Spleen (tissue), 11 donors: ENCODE measurements around the gene ART4. TPM values are rescaled to one million over a fixed set of nuclear protein-coding genes. Genes with fewer than 3 reads are reported as not detected.

Experiments used
- DNase-seq: peaks from one replicate; pipeline ENCODE4 v3.0.0-alpha.2; 2020
- H3K27ac ChIP-seq, 8 donors: fragments of 200-600 bp; sonication (generic) in 7 of 8; 1 replicate in 4 of 8; 2 replicates in 4 of 8; pipeline versions ENCODE4 v1.5.0 to v1.8.0; 2016 to 2021; ENCODE audit warnings: inconsistent platforms in 4 of 8, mild to moderate bottlenecking in 4 of 8, moderate library complexity in 1 of 8
- H3K27me3 ChIP-seq, 7 donors: fragments of 200-600 bp; sonication (generic) in 6 of 7; replicated peaks in 1 of 7; 1 replicate in 4 of 7; 2 replicates in 3 of 7; pipeline versions ENCODE4 v1.5.0 to v1.8.0; 2016 to 2021; ENCODE audit warnings: inconsistent platforms in 3 of 7, mild to moderate bottlenecking in 1 of 7
- H3K36me3 ChIP-seq, 6 donors: fragments of 200-600 bp; sonication (generic) in 5 of 6; 1 replicate in 4 of 6; 2 replicates in 2 of 6; pipeline versions ENCODE4 v1.5.0 to v1.8.0; 2016 to 2021; ENCODE audit warnings: inconsistent platforms in 2 of 6
- H3K4me1 ChIP-seq, 6 donors: fragments of 200-600 bp; sonication (generic) in 5 of 6; 1 replicate in 3 of 6; 2 replicates in 3 of 6; pipeline versions ENCODE4 v1.5.0 to v1.8.0; 2016 to 2021; ENCODE audit warnings: inconsistent platforms in 3 of 6
- H3K4me3 ChIP-seq, 8 donors: fragments of 200-600 bp; sonication (generic) in 7 of 8; 1 replicate in 4 of 8; 2 replicates in 4 of 8; pipeline versions ENCODE4 v1.5.0 to v1.8.0; 2016 to 2021; ENCODE audit warnings: inconsistent platforms in 4 of 8, mild to moderate bottlenecking in 4 of 8, moderate library complexity in 2 of 8
- H3K9me3 ChIP-seq, 8 donors: fragments of 200-600 bp; sonication (generic) in 7 of 8; 1 replicate in 4 of 8; 2 replicates in 4 of 8; pipeline versions ENCODE4 v1.5.0 to v1.8.0; 2016 to 2021; ENCODE audit warnings: inconsistent platforms in 4 of 8
- CTCF ChIP-seq, 11 experiments: fragments of 200-600 bp in 7 of 11; fragments of 450-650 bp in 4 of 11; sonication (generic) in 4 of 11; IDR thresholded peaks in 8 of 11; conservative IDR thresholded peaks in 3 of 11; 1 replicate in 7 of 11; 2 replicates in 4 of 11; pipeline versions ENCODE4 v1.4.0 to v1.8.0; 2016 to 2021; ENCODE audit warnings: antibody characterized with exemption in 11 of 11, inconsistent platforms in 4 of 11, mild to moderate bottlenecking in 1 of 11
- POLR2A ChIP-seq, 3 donors: fragments of 450-650 bp; IDR thresholded peaks; one replicate each; pipeline ENCODE4 v1.5.1; 2017; ENCODE audit warnings: antibody characterized with exemption in 3 of 3, mild to moderate bottlenecking in 1 of 3
- POLR2AphosphoS5 ChIP-seq, 3 donors: sonication (generic); formaldehyde crosslinking; IDR thresholded peaks; one replicate each; pipeline ENCODE4 v1.5.1; 2017; ENCODE audit warnings: antibody characterized with exemption in 3 of 3
- WGBS, 5 donors: extraction: QIAGEN DNeasy Blood & Tissue Kit in 3 of 5; methylation state at CpG; one replicate each; pipeline versions ENCODE4 v1.1.5 to v1.1.7; 2013 to 2018; 5-methylcytosine and 5-hydroxymethylcytosine counted together
- intact Hi-C: fragments of 100-400 bp; cut with DNase I; formaldehyde crosslinking; loops from one replicate; pipeline ENCODE4 v1.15.0; 2023; ENCODE audit warnings: low total_unique reads
- polyA plus RNA-seq, 3 donors: library from polyadenylated mRNA; stranded (reverse); fragments of 200-250 nt; gene quantifications; one replicate each; pipeline ENCODE4 v1.2.1, GENCODE V29; 2013
- total RNA-seq, 7 donors: library from RNA; depleted of rRNA in 3 of 7; stranded (reverse); fragments of >200 nt in 3 of 7; fragmentation: NEBNext Ultra II Directional in 4 of 7; extraction: Animal tissue kit (Norgen Biotek cat#: 25700) in 4 of 7; gene quantifications; one replicate each; pipeline versions ENCODE4 v1.1.0 to v1.2.1, GENCODE V29; 2016 to 2021
- donor health status: healthy with polysubstance abuse.
- donor health status: DM: no; HTN: no; CAD: no; lungs with moderate emphysema.
- donor health status: DM: no; HTN: no; CAD: no.
- donor health status: Bipolar disorder and iron deficiency.
- donor health status: healthy.
- donor health status: DM: no; HTN: no; CAD: no.
- donor health status: DM: yes; HTN: yes; CAD: no.

Gene ART4
- total and polyA plus RNA-seq, 10 donors, result 2.3 to 46.1 (median 18.1) TPM

- Histone ChIP-seq H3K4me1 (no peaks in the 10 kb centered on the region), H3K4me3 (no peak overlapping the region), H3K9me3 (no peaks in the 10 kb centered on the region), H3K36me3 (no peaks in the 10 kb centered on the region), H3K27me3 (no peaks in the 10 kb centered on the region), H3K27ac (no peak overlapping the region)
- intact Hi-C loops, result no loop called here
- WGBS, 5 donors, result 75 to 90% (median 80%) methylated on average over 3 of the region's 3 CpGs
- no peak for DNase-seq
- TF ChIP-seq POLR2A (IDR thresholded peaks at IDR 0.05) (no peak), POLR2AphosphoS5 (IDR thresholded peaks at IDR 0.05) (no peak), CTCF (IDR thresholded peaks at IDR 0.05 in 8 of 11, conservative IDR thresholded peaks at IDR 0.05 in 3 of 11) (no peak)
Measured at GRCh38 chr12:14874882-14875281, 31.6 kb upstream of the ART4 start.

GRCh38 chr12:14873440-14874185, 30.3 kb upstream of the ART4 start:
- no peaks in the 10 kb centered on the region for H3K4me1 ChIP-seq
- H3K36me3 ChIP-seq, result no peaks in the 10 kb centered on the region
- intact Hi-C loops, result no loop called here
- H3K27me3 ChIP-seq, result peaks cover 0 to 9% (median 0%) of the 10 kb centered on the region in 7 donors
- H3K27ac ChIP-seq, result no peak overlapping the region
- DNase-seq, result no peak
- no peak overlapping the region for H3K4me3 ChIP-seq
- WGBS, 5 donors, result 51 to 76% (median 53%) methylated on average over 1 of the region's 1 CpG
- no peaks in the 10 kb centered on the region for H3K9me3 ChIP-seq
- TF ChIP-seq POLR2A (IDR thresholded peaks at IDR 0.05) (no peak), CTCF (IDR thresholded peaks at IDR 0.05 in 8 of 11, conservative IDR thresholded peaks at IDR 0.05 in 3 of 11) (no peak)

- 84 to 95% (median 89%) methylated on average over 1 of the region's 1 CpG for WGBS, 5 donors
Measured at GRCh38 chr12:14871886-14872285, 28.6 kb upstream of the ART4 start.

More at GRCh38 chr12:14871886-14872285, 28.6 kb upstream of the ART4 start:
- Histone ChIP-seq H3K4me3 (no peak overlapping the region), H3K27me3 (peaks cover 0 to 9% (median 0%) of the 10 kb centered on the region in 7 donors), H3K9me3 (peaks cover 0 to 6% (median 2%) of the 10 kb centered on the region in 8 donors), H3K27ac (no peak overlapping the region), H3K36me3 (no peaks in the 10 kb centered on the region), H3K4me1 (no peaks in the 10 kb centered on the region)
- DNase-seq, result no peak
- no peak for TF ChIP-seq POLR2AphosphoS5 (IDR thresholded peaks at IDR 0.05)
- TF ChIP-seq POLR2A (IDR thresholded peaks at IDR 0.05), result no peak
- TF ChIP-seq CTCF (IDR thresholded peaks at IDR 0.05 in 8 of 11, conservative IDR thresholded peaks at IDR 0.05 in 3 of 11), result no peak
- intact Hi-C loops, result no loop called here
